Ovary (tissue), 9 donors: Measurements from ENCODE around the gene MRRF. TPM values are rescaled to one million over a fixed set of nuclear protein-coding genes. Genes with fewer than 3 reads are reported as not detected.

Experiments
- DNase-seq, 5 donors: peaks; one replicate each; pipeline ENCODE4 v3.0.0-alpha.2; 2019 to 2020
- H3K27ac ChIP-seq, 2 donors: fragments of 200-600 bp; one replicate each; pipeline versions ENCODE4 v1.5.1 to v1.8.0; 2019 to 2022
- H3K27me3 ChIP-seq: fragments of 200-600 bp; one replicate; pipeline ENCODE4 v1.8.0; 2022
- H3K36me3 ChIP-seq: fragments of 200-600 bp; sonication (generic); one replicate; pipeline ENCODE4 v1.5.1; 2019
- H3K4me1 ChIP-seq: one replicate; pipeline ENCODE4 v1.8.1; 2013; ENCODE audit warnings: mild to moderate bottlenecking, moderate library complexity; ENCODE audit not compliant: insufficient read depth
- H3K4me3 ChIP-seq: fragments of 200-600 bp; sonication (generic); one replicate; pipeline ENCODE4 v1.5.1; 2017
- H3K9me3 ChIP-seq, 2 donors: fragments of 200-600 bp in 1 of 2; sonication (generic) in 1 of 2; one replicate each; pipeline versions ENCODE4 v1.5.1 to v1.8.1; 2013 to 2019; ENCODE audit warnings: mild to moderate bottlenecking in 1 of 2, moderate library complexity in 1 of 2
- EP300 ChIP-seq: sonication (generic); formaldehyde crosslinking; IDR thresholded peaks from one replicate; pipeline ENCODE4 v1.6.1; 2017; ENCODE audit warnings: antibody characterized with exemption
- POLR2A ChIP-seq: fragments of 450-650 bp; IDR thresholded peaks from one replicate; pipeline ENCODE4 v1.6.1; 2017; ENCODE audit warnings: antibody characterized with exemption, mild to moderate bottlenecking, moderate library complexity
- WGBS, 3 donors: extraction: QIAGEN DNeasy Blood & Tissue Kit in 1 of 3; methylation state at CpG; one replicate each; pipeline versions ENCODE4 v1.1.5 to v1.1.7; 2013 to 2017; 5-methylcytosine and 5-hydroxymethylcytosine counted together
- intact Hi-C, 4 donors: fragments of 100-400 bp; cut with DNase I; formaldehyde crosslinking; loops; one replicate each; pipeline versions ENCODE4 v1.11.0 to v1.15.1; 2022 to 2023
- polyA plus RNA-seq, 2 donors: library from polyadenylated mRNA; stranded (reverse); fragments of 200-250 nt in 1 of 2; fragments of 350-450 nt in 1 of 2; fragmentation: Illumina TruSeq in 1 of 2; extraction: RNeasy Lipid Tissue Mini Kit (QIAGEN cat#74804) in 1 of 2; gene quantifications; one replicate each; pipeline ENCODE4 v1.2.3, GENCODE V29; 2013 to 2014
- total RNA-seq, 7 donors: library from RNA; depleted of rRNA in 2 of 7; stranded (reverse); fragments of >200 nt in 2 of 7; fragmentation: NEBNext Ultra II Directional in 3 of 7; extraction: Animal tissue kit (Norgen Biotek cat#: 25700) in 3 of 7; gene quantifications; one replicate each; pipeline versions ENCODE4 v1.1.0 to v1.2.4, GENCODE V29; 2016 to 2023
- TF ChIP-seq, protein P1 (sequence below), 3 donors: fragments of 450-650 bp in 2 of 3; fragments of 200-600 bp in 1 of 3; IDR thresholded peaks; one replicate each; pipeline versions ENCODE4 v1.5.1 to v1.8.0; 2016 to 2022; ENCODE audit warnings: antibody characterized with exemption in 3 of 3, mild to moderate bottlenecking in 1 of 3
- donor health status: DM: no; HTN: no; CAD: no; lungs with moderate emphysema.
- donor health status: DM: no; HTN: no; CAD: no.
- donor health status: Bipolar disorder and iron deficiency.
- donor health status: DM: yes; HTN: yes; CAD: no.
- donor health status: DM: no; HTN: no; CAD: no.
- donor health status: DM: yes; HTN: yes; CAD: no.

MRRF gene
- total and polyA plus RNA-seq, 9 donors = 15.6 to 29.8 (median 22.2) TPM

DNA sequence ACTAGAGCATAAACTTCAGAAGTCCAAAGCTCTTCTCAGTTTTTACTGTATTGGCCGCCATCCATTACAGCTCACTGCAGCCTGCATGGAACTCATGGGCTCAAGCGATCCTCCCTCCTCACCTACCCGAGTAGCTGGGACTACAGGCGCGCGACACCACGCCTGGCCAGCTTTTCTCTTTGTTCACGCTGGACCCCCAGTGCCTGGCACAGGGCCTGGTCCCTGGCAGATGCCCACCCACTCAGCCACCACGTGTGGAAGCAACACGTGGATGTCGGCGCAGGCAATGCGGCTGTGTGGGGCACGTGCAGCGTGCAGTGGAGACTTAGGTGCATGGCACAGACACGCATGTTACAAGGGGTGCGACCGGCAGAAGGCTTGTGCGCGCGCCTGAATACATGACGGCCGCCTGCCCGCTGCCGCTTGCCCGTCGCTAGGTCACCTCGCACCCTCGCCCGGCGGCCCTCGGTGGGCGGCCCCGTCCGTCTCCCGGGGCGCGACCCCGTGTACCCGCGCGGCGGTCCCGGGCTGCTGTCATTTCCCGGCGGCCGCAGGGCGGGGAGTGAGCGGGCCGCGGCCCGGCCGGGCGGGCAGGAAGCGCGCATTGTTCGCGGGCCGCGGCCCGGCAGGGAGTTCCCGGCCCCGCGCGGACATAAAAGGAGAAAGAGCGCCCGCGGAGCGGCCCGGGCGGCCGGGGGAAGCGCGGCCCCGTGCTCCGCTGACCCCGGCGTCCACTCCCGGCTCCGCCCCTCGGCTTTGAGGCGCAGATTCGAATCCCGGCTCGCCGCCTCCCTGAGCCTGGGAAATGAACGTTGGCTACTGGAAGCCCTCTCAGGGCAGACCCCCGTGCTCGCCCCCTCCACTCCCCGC is 82.0 kb downstream of the MRRF start:
- DNase-seq = peak in 4 of 5 donors; percentile 27 to 60 (median 35)
- WGBS, 3 donors = 2 to 3% (median 2%) methylated on average over 65 to 90 of the region's 90 CpGs
- TF ChIP-seq EP300 (no peak), POLR2A (no peak)
- TF ChIP-seq, protein P1, sequence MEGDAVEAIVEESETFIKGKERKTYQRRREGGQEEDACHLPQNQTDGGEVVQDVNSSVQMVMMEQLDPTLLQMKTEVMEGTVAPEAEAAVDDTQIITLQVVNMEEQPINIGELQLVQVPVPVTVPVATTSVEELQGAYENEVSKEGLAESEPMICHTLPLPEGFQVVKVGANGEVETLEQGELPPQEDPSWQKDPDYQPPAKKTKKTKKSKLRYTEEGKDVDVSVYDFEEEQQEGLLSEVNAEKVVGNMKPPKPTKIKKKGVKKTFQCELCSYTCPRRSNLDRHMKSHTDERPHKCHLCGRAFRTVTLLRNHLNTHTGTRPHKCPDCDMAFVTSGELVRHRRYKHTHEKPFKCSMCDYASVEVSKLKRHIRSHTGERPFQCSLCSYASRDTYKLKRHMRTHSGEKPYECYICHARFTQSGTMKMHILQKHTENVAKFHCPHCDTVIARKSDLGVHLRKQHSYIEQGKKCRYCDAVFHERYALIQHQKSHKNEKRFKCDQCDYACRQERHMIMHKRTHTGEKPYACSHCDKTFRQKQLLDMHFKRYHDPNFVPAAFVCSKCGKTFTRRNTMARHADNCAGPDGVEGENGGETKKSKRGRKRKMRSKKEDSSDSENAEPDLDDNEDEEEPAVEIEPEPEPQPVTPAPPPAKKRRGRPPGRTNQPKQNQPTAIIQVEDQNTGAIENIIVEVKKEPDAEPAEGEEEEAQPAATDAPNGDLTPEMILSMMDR (IDR thresholded peaks at IDR 0.05) = no peak
- intact Hi-C loops = loop anchor here in 1 of 4 donors (10.0 kb wide), 1 partner anchor 132 kb away; no protein-coding TSS in a partner anchor
- H3K27ac ChIP-seq = no peak overlapping the region
- no peaks in the 10 kb centered on the region for H3K27me3 ChIP-seq
- no peaks in the 10 kb centered on the region for H3K9me3 ChIP-seq
- peak overlapping the region; percentile 45 for H3K4me3 ChIP-seq
- H3K36me3 ChIP-seq = no peaks in the 10 kb centered on the region
- peaks cover 2% of the 10 kb centered on the region for H3K4me1 ChIP-seq

DNA sequence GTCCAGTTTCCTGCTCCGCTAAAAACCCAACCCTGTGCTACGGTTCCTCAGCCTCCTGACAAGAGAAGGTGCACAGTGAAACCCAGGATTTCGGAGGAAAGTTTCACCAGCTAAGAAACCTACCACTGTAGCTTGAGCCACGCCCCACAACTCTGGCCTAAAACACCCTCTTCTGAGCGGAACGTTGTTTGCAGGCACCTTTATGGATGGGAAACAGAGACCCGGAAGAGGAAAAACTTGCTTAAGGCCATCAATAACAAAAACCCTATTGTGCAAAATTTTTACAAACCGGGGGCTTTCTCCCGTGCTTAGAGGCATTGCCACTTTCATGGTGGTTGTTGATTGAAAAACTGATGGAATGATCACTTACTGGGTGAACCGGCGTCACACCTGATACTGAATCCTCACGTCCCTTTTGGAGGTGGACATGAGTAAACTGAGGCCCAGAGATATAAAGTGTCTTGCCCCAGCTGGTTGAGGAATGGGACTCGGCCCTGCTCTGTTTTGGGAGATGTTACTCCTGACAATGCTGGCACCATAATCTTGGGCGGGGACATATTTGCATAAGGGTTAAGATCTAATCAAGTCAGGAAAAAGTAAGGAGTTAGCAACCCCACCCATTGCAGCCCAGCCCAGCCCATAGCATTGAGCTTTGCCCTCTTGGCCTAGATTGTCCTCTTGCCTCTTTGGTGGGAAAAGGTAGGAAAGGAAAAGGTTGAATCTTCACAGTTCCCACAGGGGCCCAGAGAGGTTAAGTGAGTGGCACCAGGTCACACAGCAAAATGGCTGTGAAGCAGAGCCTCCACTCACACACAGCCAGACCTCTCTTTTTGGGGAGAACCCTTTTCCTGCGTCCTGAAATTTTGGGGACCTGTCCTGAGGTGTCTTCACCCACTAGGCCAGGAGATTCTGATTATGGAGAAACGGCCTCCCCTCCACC is 82.9 kb downstream of the MRRF start:
- intact Hi-C loops = loop anchor here in 1 of 4 donors (10.0 kb wide), 1 partner anchor 133 kb away; no protein-coding TSS in a partner anchor
- peaks cover 2% of the 10 kb centered on the region for H3K4me1 ChIP-seq
- WGBS, 3 donors = 32 to 37% (median 32%) methylated on average over 16 of the region's 16 CpGs
- H3K27ac ChIP-seq = no peak overlapping the region
- no peak for DNase-seq
- peak overlapping the region; percentile 45 for H3K4me3 ChIP-seq
- no peaks in the 10 kb centered on the region for H3K27me3 ChIP-seq
- H3K9me3 ChIP-seq = no peaks in the 10 kb centered on the region
- no peaks in the 10 kb centered on the region for H3K36me3 ChIP-seq
- TF ChIP-seq EP300 = no peak

DNA sequence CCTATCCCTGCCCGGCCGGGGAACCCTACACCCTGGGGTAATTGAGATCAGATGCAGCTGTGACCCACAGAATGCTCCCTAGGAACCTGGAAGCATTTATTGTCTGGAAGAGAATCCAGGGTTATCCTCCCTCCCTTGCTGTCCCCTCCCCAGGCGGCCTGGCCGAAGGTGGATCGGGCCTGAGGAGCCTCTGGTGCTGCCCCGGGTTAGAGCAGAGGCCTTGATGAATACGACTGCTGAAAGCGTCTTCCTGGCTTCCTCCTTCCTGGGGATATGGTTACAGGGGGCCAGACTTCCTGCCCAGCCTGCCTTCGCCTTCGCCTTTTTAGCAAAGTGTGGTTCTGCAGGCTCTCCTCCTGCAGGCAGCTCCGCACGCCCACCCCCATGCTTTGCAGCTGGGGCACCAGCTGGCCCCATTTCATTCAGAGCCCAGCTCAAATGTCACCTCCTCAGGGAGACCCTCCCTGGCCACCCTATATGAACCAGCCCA is 83.7 kb downstream of the MRRF start:
- no peak for DNase-seq
- H3K9me3 ChIP-seq = no peaks in the 10 kb centered on the region
- H3K4me3 ChIP-seq = no peak overlapping the region
- H3K4me1 ChIP-seq = peaks cover 2% of the 10 kb centered on the region
- no peaks in the 10 kb centered on the region for H3K27me3 ChIP-seq
- no peak for TF ChIP-seq EP300
- TF ChIP-seq, protein P1 (IDR thresholded peaks at IDR 0.05) = no peak
- TF ChIP-seq POLR2A = no peak
- intact Hi-C loops = loop anchor here in 1 of 4 donors (10.0 kb wide), 1 partner anchor 134 kb away; no protein-coding TSS in a partner anchor
- no peak overlapping the region for H3K27ac ChIP-seq
- 60 to 74% (median 66%) methylated on average over 12 of the region's 12 CpGs for WGBS, 3 donors
- H3K36me3 ChIP-seq = no peaks in the 10 kb centered on the region

DNA sequence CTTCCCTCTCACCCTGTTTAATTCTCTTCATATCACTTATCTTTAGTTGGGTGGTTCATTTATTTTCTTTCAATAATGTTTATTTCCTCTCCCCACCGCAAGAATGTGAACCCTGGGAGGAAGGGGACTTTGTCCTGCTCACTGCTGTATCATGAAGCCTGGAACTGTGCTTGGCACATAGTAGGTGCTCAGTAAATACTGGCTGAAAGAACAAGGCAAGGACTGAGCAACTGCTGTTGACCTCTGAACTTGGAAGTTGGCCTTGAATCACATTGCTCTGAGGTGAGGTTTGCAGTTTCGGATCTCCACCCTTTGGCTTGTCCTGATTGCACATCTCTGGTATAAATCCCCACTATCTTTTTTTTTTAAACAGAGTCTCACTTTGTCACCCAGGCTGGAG is 84.1 kb downstream of the MRRF start:
- Histone ChIP-seq H3K9me3 (no peaks in the 10 kb centered on the region), H3K36me3 (no peaks in the 10 kb centered on the region), H3K27me3 (no peaks in the 10 kb centered on the region), H3K27ac (no peak overlapping the region), H3K4me3 (no peak overlapping the region), H3K4me1 (peaks cover 2% of the 10 kb centered on the region)
- WGBS, 3 donors = 61 to 71% (median 63%) methylated on average over 2 of the region's 2 CpGs
- intact Hi-C loops = loop anchor here in 1 of 4 donors (10.0 kb wide), 1 partner anchor 134 kb away; no protein-coding TSS in a partner anchor
- no peak for DNase-seq
- TF ChIP-seq, protein P1 (IDR thresholded peaks at IDR 0.05) = no peak
- TF ChIP-seq POLR2A (no peak), EP300 (no peak)
